Endothelial cell of umbilical vein (primary cell): ENCODE data around the gene PRPS1L1. TPM values are rescaled to one million over a fixed set of nuclear protein-coding genes. Genes with fewer than 3 reads are reported as not detected.

ENCODE experiments used
- BruUV-seq: library from RNA; stranded (reverse); fragments of 400-500 nt; replicated peaks from 2 replicates; lab custom pipeline; 2021; lab: Mats Ljungman, UMichigan
- CTCF ChIA-PET: fragments of 300-600, 350-600 bp; sonication (Branson Sonifier 250); formaldehyde crosslinking; loops from one replicate; lab custom pipeline; 2021; ENCODE audit warnings: antibody characterized with exemption, inconsistent platforms; lab: Charles Lee
- POLR2A ChIA-PET: fragments of 300-600, 350-600 bp; sonication (Branson Sonifier 250); formaldehyde crosslinking; loops from one replicate; lab custom pipeline; 2021; ENCODE audit warnings: antibody characterized with exemption, inconsistent platforms; lab: Charles Lee
- DNase-seq: peaks from one replicate; pipeline ENCODE4 v3.0.0-alpha.2; 2011; ENCODE audit warnings: low read depth, low spot score
- FAIRE-seq: peaks from 2 replicates; lab custom pipeline; 2011; peaks lifted over from hg19 to GRCh38; lab: Jason Lieb, UNC
- H2AFZ ChIP-seq: 2 replicates; pipeline ENCODE4 v1.6.0; 2012; ENCODE audit warnings: low read depth, low read length, control low read depth, inconsistent platforms
- H3K27ac ChIP-seq: 2 replicates; pipeline ENCODE4 v1.5.1; 2011; ENCODE audit warnings: low read depth, mild to moderate bottlenecking, control low read depth, low read length, moderate library complexity; ENCODE audit not compliant: insufficient read depth
- H3K27me3 ChIP-seq, 2 experiments: 2 replicates each; pipeline versions ENCODE4 v1.6.0 to v1.6.1; 2011; ENCODE audit warnings: low read length in 2 of 2, mixed read lengths in 1 of 2; ENCODE audit not compliant: control insufficient read depth in 2 of 2, insufficient read depth in 2 of 2
- H3K36me3 ChIP-seq, 2 experiments: 2 replicates in 1 of 2; 3 replicates in 1 of 2; pipeline ENCODE4 v1.5.1; 2011; ENCODE audit warnings: low read length in 2 of 2, mild to moderate bottlenecking in 1 of 2, moderate library complexity in 1 of 2; ENCODE audit not compliant: control insufficient read depth in 2 of 2, insufficient read depth in 2 of 2; ENCODE audit errors: extremely low read depth in 1 of 2
- H3K4me1 ChIP-seq: 3 replicates; pipeline ENCODE4 v1.5.1; 2011; ENCODE audit warnings: mild to moderate bottlenecking, low read length; ENCODE audit not compliant: control insufficient read depth, insufficient read depth; ENCODE audit errors: extremely low read depth
- H3K4me2 ChIP-seq: 2 replicates; pipeline ENCODE4 v1.6.1; 2011; ENCODE audit warnings: low read length, control low read depth, mixed read lengths; ENCODE audit not compliant: insufficient read depth
- H3K4me3 ChIP-seq, 3 experiments: fragments of 200-600 bp in 1 of 3; sonication (generic), shearing (Covaris generic) in 1 of 3; replicated peaks in 1 of 3; 2 replicates each; pipeline ENCODE4 v1.5.1; 2011 to 2016; ENCODE audit warnings: control low read depth in 3 of 3, low read length in 3 of 3, mild to moderate bottlenecking in 2 of 3, inconsistent platforms in 1 of 3, low read depth in 1 of 3, moderate library complexity in 1 of 3; ENCODE audit not compliant: insufficient read depth in 1 of 3
- H3K79me2 ChIP-seq: 2 replicates; pipeline ENCODE4 v1.6.0; 2012; ENCODE audit warnings: low read length, inconsistent platforms; ENCODE audit not compliant: control insufficient read depth, insufficient read depth
- H3K9ac ChIP-seq: replicated peaks from 2 replicates; pipeline ENCODE3; 2011; ENCODE audit warnings: low read length, control low read depth; ENCODE audit not compliant: insufficient read depth; ENCODE audit errors: extremely low read depth
- H3K9me1 ChIP-seq: replicated peaks from 3 replicates; pipeline ENCODE4 v1.6.0; 2011; ENCODE audit warnings: mild to moderate bottlenecking, low read length; ENCODE audit not compliant: control insufficient read depth, insufficient read depth; ENCODE audit errors: extremely low read depth
- H3K9me3 ChIP-seq: replicated peaks from 2 replicates; pipeline ENCODE4 v1.5.1; 2012; ENCODE audit warnings: low read length, inconsistent platforms; ENCODE audit not compliant: control insufficient read depth, insufficient read depth
- H4K20me1 ChIP-seq: replicated peaks from 2 replicates; pipeline ENCODE3; 2011; ENCODE audit warnings: mild to moderate bottlenecking, low read length; ENCODE audit not compliant: control insufficient read depth, insufficient read depth; ENCODE audit errors: extremely low read depth
- EZH2 ChIP-seq: IDR thresholded peaks from 2 replicates; pipeline ENCODE4 v1.6.1; 2012; ENCODE audit warnings: borderline replicate concordance, low read depth, mild to moderate bottlenecking, moderate library complexity, low read length, inconsistent platforms; ENCODE audit not compliant: severe bottlenecking
- FOS ChIP-seq: IDR thresholded peaks from 2 replicates; pipeline ENCODE4 v1.6.1; 2011; ENCODE audit warnings: mild to moderate bottlenecking, low read length, moderate library complexity, borderline replicate concordance; ENCODE audit not compliant: insufficient read depth
- GATA2 ChIP-seq: IDR thresholded peaks from 2 replicates; pipeline ENCODE4 v1.7.0; 2011; ENCODE audit warnings: low read depth, mild to moderate bottlenecking, moderate library complexity, mixed read lengths, low read length; ENCODE audit not compliant: insufficient read length, insufficient read depth
- JUN ChIP-seq: IDR thresholded peaks from 2 replicates; pipeline ENCODE4 v1.6.1; 2011; ENCODE audit warnings: borderline replicate concordance, low read depth; ENCODE audit not compliant: insufficient read length, insufficient read depth
- MYC ChIP-seq: IDR thresholded peaks from one replicate; pipeline ENCODE4 v1.6.1; 2011; ENCODE audit warnings: mild to moderate bottlenecking, low read depth, low read length
- POLR2A ChIP-seq: IDR thresholded peaks from 2 replicates; pipeline ENCODE4 v1.6.1; 2012; ENCODE audit warnings: low read depth, mild to moderate bottlenecking, control low read depth, low read length
- POLR2AphosphoS5 ChIP-seq: IDR thresholded peaks from 2 replicates; pipeline ENCODE4 v1.6.1; 2012; ENCODE audit warnings: low read depth, mild to moderate bottlenecking, control low read depth, low read length, moderate library complexity; ENCODE audit not compliant: insufficient read depth
- dilution Hi-C: fragments of 300-500 bp; cut with MboI; formaldehyde crosslinking; loops from one replicate; pipeline ENCODE4 v1.15.0; 2019; ENCODE audit warnings: low sequenced_read_pairs; ENCODE audit not compliant: extremely low pct_ligation_motif_present
- intact Hi-C: fragments of 100-400 bp; cut with micrococcal nuclease; formaldehyde crosslinking; loops from one replicate; pipeline ENCODE4 v1.10.0; 2022
- polyA plus RNA-seq, 4 experiments: library from polyadenylated mRNA; depleted of rRNA in 3 of 4; stranded (reverse) in 3 of 4; unstranded in 1 of 4; fragments of >200 nt; gene quantifications; 2 replicates each; pipeline versions ENCODE4 v1.2.1 to v1.2.3, GENCODE V29; 2011 to 2012; ENCODE audit warnings: missing spikeins in 1 of 4
- total RNA-seq: library from RNA; stranded (reverse); gene quantifications from 2 replicates; pipeline ENCODE4 v1.2.3, GENCODE V29; 2021
- TF ChIP-seq, protein P1 (sequence below), 2 donors: IDR thresholded peaks; 1 replicate in 1 of 2; 2 replicates in 1 of 2; pipeline ENCODE4 v1.5.1; 2011; ENCODE audit warnings: low read length in 2 of 2, mild to moderate bottlenecking in 2 of 2, moderate library complexity in 2 of 2, control low read depth in 1 of 2, inconsistent platforms in 1 of 2, low read depth in 1 of 2; ENCODE audit not compliant: insufficient read depth in 1 of 2; ENCODE audit errors: extremely low read depth in 1 of 2
- TF ChIP-seq, protein P2 (sequence below): IDR thresholded peaks from 2 replicates; pipeline ENCODE4 v1.6.1; 2011; ENCODE audit not compliant: insufficient read depth, insufficient read length

The PRPS1L1 gene
- total and polyA plus RNA-seq, 2 donors (not counting 3 experiments of a cell fraction or from before 2014, with no cell fraction given): not detected

DNA sequence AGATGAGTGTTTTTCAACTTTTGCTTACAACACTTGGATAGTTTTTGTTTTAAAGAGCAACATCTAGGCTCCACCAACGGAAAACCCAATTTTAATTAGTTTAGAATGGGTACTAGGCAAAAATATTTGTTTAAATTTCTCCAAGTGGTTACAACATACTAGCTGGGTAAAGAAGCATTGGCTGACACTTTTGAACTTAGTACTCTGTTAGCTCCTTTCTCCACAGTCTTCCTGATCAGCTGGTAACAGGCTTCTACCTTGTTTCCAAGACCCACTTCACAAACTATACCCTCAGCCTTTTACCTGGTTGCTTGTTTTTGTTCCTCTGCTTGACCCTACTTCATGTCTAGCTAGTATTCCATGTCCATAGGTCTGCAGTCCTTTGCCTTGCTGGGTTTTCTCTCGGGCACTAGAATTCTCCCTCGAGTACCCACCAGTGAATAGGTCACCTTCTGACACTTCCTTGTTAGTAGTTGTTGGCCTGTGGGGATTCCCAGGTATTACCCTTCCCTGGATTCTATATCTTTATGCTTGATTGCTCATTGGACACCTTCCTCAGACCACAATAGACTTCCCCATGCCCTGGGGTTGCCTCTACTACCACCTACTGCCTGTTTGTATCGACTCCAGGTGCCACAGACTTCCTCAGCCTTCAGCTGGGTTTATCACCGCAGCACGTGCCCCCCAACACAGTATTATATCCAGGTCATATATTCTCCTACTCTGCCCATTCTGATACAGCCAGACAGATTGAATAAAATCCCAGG lies 42.0 kb downstream of the PRPS1L1 start:
- no peak overlapping the region for H3K4me3 ChIP-seq
- H3K9me1 ChIP-seq: no peaks in the 10 kb centered on the region
- no peaks in the 10 kb centered on the region for H3K79me2 ChIP-seq
- H3K36me3 ChIP-seq: no peaks in the 10 kb centered on the region
- FAIRE-seq (no peak), DNase-seq (no peak)
- no peaks in the 10 kb centered on the region for H4K20me1 ChIP-seq
- H2AFZ ChIP-seq: no peak overlapping the region
- no peak overlapping the region for H3K4me2 ChIP-seq
- intact Hi-C loops: no loop called here
- ChIA-PET CTCF (interaction anchor here (0.8 to 2.0 kb wide), 4 partner anchors 8 to 215 kb away, joined by 3 to 5 read pairs (median 4); no protein-coding TSS in a partner anchor), POLR2A (no interaction called here)
- no peak overlapping the region for H3K27ac ChIP-seq
- no peak for TF ChIP-seq MYC
- no peak for TF ChIP-seq FOS
- no peak for TF ChIP-seq POLR2A
- H3K9ac ChIP-seq: no peak overlapping the region
- no TSS peak for BruUV-seq
- H3K4me1 ChIP-seq: no peaks in the 10 kb centered on the region
- H3K27me3 ChIP-seq: no peaks in the 10 kb centered on the region
- H3K9me3 ChIP-seq: no peaks in the 10 kb centered on the region
- dilution Hi-C loops: no loop called here

DNA sequence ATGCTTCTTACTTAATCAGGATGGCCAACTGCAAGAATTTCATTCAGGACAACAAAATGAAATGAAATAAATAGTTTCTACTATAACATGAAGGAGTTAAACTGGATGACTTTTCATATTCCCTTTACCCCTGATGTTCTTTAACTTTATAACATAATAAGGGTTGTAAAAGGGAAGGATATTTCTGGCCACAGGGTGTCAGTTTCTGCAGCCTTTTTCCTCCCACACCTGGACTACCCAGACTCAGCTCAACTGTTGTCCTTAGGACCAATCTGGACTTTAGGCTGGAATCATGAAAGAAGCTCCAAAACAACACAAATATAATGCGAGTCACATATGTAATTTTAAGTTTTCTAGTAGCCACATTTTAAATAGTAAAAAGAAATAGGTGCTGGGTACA lies 43.4 kb downstream of the PRPS1L1 start:
- Histone ChIP-seq H3K9ac (no peak overlapping the region), H3K27me3 (no peaks in the 10 kb centered on the region), H2AFZ (no peak overlapping the region), H3K4me2 (no peak overlapping the region), H3K4me3 (no peak overlapping the region), H3K9me3 (no peaks in the 10 kb centered on the region), H3K9me1 (no peaks in the 10 kb centered on the region), H3K79me2 (no peaks in the 10 kb centered on the region), H3K36me3 (no peaks in the 10 kb centered on the region), H4K20me1 (no peaks in the 10 kb centered on the region), H3K4me1 (no peaks in the 10 kb centered on the region), H3K27ac (no peak overlapping the region)
- intact Hi-C loops: no loop called here
- ChIA-PET POLR2A (no interaction called here), CTCF (interaction anchor here (1.0 to 1.3 kb wide), 2 partner anchors 45 to 214 kb away, joined by 3 read pairs; no protein-coding TSS in a partner anchor)
- DNase-seq: no peak
- BruUV-seq: no TSS peak
- TF ChIP-seq EZH2 (no peak), MYC (no peak), GATA2 (no peak), JUN (no peak), POLR2A (no peak), FOS (no peak), POLR2AphosphoS5 (no peak)
- TF ChIP-seq, protein P1, sequence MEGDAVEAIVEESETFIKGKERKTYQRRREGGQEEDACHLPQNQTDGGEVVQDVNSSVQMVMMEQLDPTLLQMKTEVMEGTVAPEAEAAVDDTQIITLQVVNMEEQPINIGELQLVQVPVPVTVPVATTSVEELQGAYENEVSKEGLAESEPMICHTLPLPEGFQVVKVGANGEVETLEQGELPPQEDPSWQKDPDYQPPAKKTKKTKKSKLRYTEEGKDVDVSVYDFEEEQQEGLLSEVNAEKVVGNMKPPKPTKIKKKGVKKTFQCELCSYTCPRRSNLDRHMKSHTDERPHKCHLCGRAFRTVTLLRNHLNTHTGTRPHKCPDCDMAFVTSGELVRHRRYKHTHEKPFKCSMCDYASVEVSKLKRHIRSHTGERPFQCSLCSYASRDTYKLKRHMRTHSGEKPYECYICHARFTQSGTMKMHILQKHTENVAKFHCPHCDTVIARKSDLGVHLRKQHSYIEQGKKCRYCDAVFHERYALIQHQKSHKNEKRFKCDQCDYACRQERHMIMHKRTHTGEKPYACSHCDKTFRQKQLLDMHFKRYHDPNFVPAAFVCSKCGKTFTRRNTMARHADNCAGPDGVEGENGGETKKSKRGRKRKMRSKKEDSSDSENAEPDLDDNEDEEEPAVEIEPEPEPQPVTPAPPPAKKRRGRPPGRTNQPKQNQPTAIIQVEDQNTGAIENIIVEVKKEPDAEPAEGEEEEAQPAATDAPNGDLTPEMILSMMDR (IDR thresholded peaks at IDR 0.05; ENCODE audit: extremely low read depth in 1 of 2, insufficient read depth in 1 of 2, low read depth in 1 of 2, low read length in 2 of 2): no peak
- TF ChIP-seq, protein P2, sequence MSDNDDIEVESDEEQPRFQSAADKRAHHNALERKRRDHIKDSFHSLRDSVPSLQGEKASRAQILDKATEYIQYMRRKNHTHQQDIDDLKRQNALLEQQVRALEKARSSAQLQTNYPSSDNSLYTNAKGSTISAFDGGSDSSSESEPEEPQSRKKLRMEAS: no peak
- no peak for FAIRE-seq
- dilution Hi-C loops: no loop called here
